Testis (tissue), 2 donors: ENCODE measurements around the gene JOSD2.

Experiments
- CTCF ChIP-seq, 3 experiments: fragments of 450-650 bp in 2 of 3; fragments of 200-600 bp in 1 of 3; sonication (generic) in 1 of 3; IDR thresholded peaks; one replicate each; pipeline ENCODE4 v1.5.1; 2016 to 2019; ENCODE audit warnings: antibody characterized with exemption in 3 of 3, mild to moderate bottlenecking in 2 of 3, moderate library complexity in 1 of 3
- POLR2A ChIP-seq: fragments of 450-650 bp; IDR thresholded peaks from one replicate; pipeline ENCODE4 v1.6.1; 2017; ENCODE audit warnings: antibody characterized with exemption, mild to moderate bottlenecking, moderate library complexity

- TF ChIP-seq CTCF (IDR thresholded peaks at IDR 0.05) (no peak), POLR2A (no peak)
Measured at GRCh38 chr19:50488389-50489194, 22.4 kb downstream of the JOSD2 start.
